H4 (cell line): ENCODE data around the gene COL15A1. TPM values are rescaled to one million over a fixed set of nuclear protein-coding genes. Genes with fewer than 3 reads are reported as not detected.

Experiments used
- DNase-seq: peaks from one replicate; pipeline ENCODE4 v3.0.0-alpha.2; 2015; ENCODE audit warnings: low spot score
- total RNA-seq: library from RNA; depleted of rRNA; stranded (reverse); fragments of >200 nt; shearing (Covaris generic); gene quantifications from 2 replicates; pipeline ENCODE4 v1.2.3, GENCODE V29; 2014

Gene COL15A1
- total RNA-seq, 1 experiment from 2014 or later = 1.8 TPM

- DNase-seq = no peak
Observed at GRCh38 chr9:98944734-98945074, 997 bp downstream of the COL15A1 start.

- DNase-seq = no peak
Observed at GRCh38 chr9:98949565-98949964, 5.9 kb downstream of the COL15A1 start.

GRCh38 chr9:98950262-98950661, 6.6 kb downstream of the COL15A1 start:
- DNase-seq = no peak

- no peak for DNase-seq
Observed at GRCh38 chr9:98951967-98952366, 8.3 kb downstream of the COL15A1 start.

- DNase-seq = no peak
Observed at GRCh38 chr9:98953581-98954243, 10.0 kb downstream of the COL15A1 start.

- no peak for DNase-seq
Observed at GRCh38 chr9:98954244-98954610, 10.5 kb downstream of the COL15A1 start.

GRCh38 chr9:98955259-98955658, 11.6 kb downstream of the COL15A1 start:
- no peak for DNase-seq

GRCh38 chr9:98957826-98958225, 14.1 kb downstream of the COL15A1 start:
- DNase-seq = no peak

GRCh38 chr9:98958271-98958984, 14.7 kb downstream of the COL15A1 start:
- DNase-seq = peak; percentile 74

- DNase-seq = no peak
Observed at GRCh38 chr9:98960409-98960808, 16.7 kb downstream of the COL15A1 start.

GRCh38 chr9:98961513-98962180, 17.9 kb downstream of the COL15A1 start:
- DNase-seq = no peak

GRCh38 chr9:98962181-98962560, 18.5 kb downstream of the COL15A1 start:
- DNase-seq = peak; percentile 95

GRCh38 chr9:98962861-98963260, 19.2 kb downstream of the COL15A1 start:
- DNase-seq = peak; percentile 34

GRCh38 chr9:98964201-98964600, 20.5 kb downstream of the COL15A1 start:
- no peak for DNase-seq

GRCh38 chr9:98964911-98965336, 21.2 kb downstream of the COL15A1 start:
- no peak for DNase-seq

GRCh38 chr9:98966676-98967075, 23.0 kb downstream of the COL15A1 start:
- DNase-seq = no peak

- no peak for DNase-seq
Observed at GRCh38 chr9:98967257-98967656, 23.6 kb downstream of the COL15A1 start.

- DNase-seq = no peak
Observed at GRCh38 chr9:98967680-98968079, 24.0 kb downstream of the COL15A1 start.

GRCh38 chr9:98968601-98969337, 25.1 kb downstream of the COL15A1 start:
- DNase-seq = no peak

GRCh38 chr9:98970532-98971041, 26.9 kb downstream of the COL15A1 start:
- DNase-seq = no peak

GRCh38 chr9:98971168-98971914, 27.6 kb downstream of the COL15A1 start:
- peak; percentile 78 for DNase-seq

GRCh38 chr9:98971915-98972223, 28.2 kb downstream of the COL15A1 start:
- no peak for DNase-seq
